Right ventricle myocardium superior (tissue), 1 donor: ENCODE measurements around the gene PPFIBP2. TPM values are rescaled to one million over a fixed set of nuclear protein-coding genes. Genes with fewer than 3 reads are reported as not detected.

Source experiments
- ATAC-seq: fragments of 200-7000 bp; cut with Tn5 transposase; one replicate; pipeline ENCODE4 v1.9.1; 2020; ENCODE audit warnings: mild to moderate bottlenecking; ENCODE audit not compliant: poor library complexity
- DNase-seq: peaks from one replicate; pipeline ENCODE4 v3.0.0-alpha.2; 2020
- intact Hi-C: fragments of 100-400 bp; cut with DNase I; formaldehyde crosslinking; loops from one replicate; pipeline ENCODE4 v1.11.2; 2022
- total RNA-seq: library from RNA; stranded (reverse); fragmentation: NEBNext Ultra II Directional; extraction: Animal tissue kit (Norgen Biotek cat#: 25700); gene quantifications from one replicate; pipeline ENCODE4 v1.2.1, GENCODE V29; 2021
- donor health status: DM: no; HTN: yes; CAD: no; lungs with severe emphysema.

PPFIBP2 gene
- total RNA-seq, 1 donor from 2014 or later = 26.5 TPM

- ATAC-seq = no peak
- DNase-seq = no peak
- intact Hi-C loops = no loop called here
Observed at GRCh38 chr11:7583248-7583647, 69.4 kb downstream of the PPFIBP2 start.

GRCh38 chr11:7584910-7585309 lies 71.1 kb downstream of the PPFIBP2 start:
- intact Hi-C loops = no loop called here
- DNase-seq (no peak), ATAC-seq (no peak)

GRCh38 chr11:7585816-7586215 lies 72.0 kb downstream of the PPFIBP2 start:
- intact Hi-C loops = no loop called here

GRCh38 chr11:7586376-7586775 lies 72.6 kb downstream of the PPFIBP2 start:
- DNase-seq (no peak), ATAC-seq (no peak)
- intact Hi-C loops = no loop called here

More at GRCh38 chr11:7585816-7586215, 72.0 kb downstream of the PPFIBP2 start:
- no peak for ATAC-seq
- DNase-seq = no peak

GRCh38 chr11:7587712-7588111 lies 73.9 kb downstream of the PPFIBP2 start:
- ATAC-seq (no peak), DNase-seq (no peak)
- intact Hi-C loops = no loop called here

- intact Hi-C loops = no loop called here
- ATAC-seq = no peak
- no peak for DNase-seq
Observed at GRCh38 chr11:7589861-7590260, 76.1 kb downstream of the PPFIBP2 start.

GRCh38 chr11:7590529-7590928 lies 76.7 kb downstream of the PPFIBP2 start:
- ATAC-seq (peak; percentile 55), DNase-seq (no peak)
- intact Hi-C loops = no loop called here

GRCh38 chr11:7591107-7591894 lies 77.5 kb downstream of the PPFIBP2 start:
- ATAC-seq (no peak), DNase-seq (no peak)
- intact Hi-C loops = no loop called here

GRCh38 chr11:7591987-7592386 lies 78.2 kb downstream of the PPFIBP2 start:
- peak; percentile 30 for ATAC-seq
- DNase-seq = no peak
- intact Hi-C loops = no loop called here

GRCh38 chr11:7592711-7593110 lies 78.9 kb downstream of the PPFIBP2 start:
- DNase-seq (peak; percentile 64), ATAC-seq (peak; percentile 89)
- intact Hi-C loops = no loop called here

- no peak for ATAC-seq
- DNase-seq = no peak
- intact Hi-C loops = no loop called here
Observed at GRCh38 chr11:7593481-7593880, 79.7 kb downstream of the PPFIBP2 start.

GRCh38 chr11:7595016-7595866 lies 81.4 kb downstream of the PPFIBP2 start:
- ATAC-seq (peak; percentile 53), DNase-seq (no peak)
- intact Hi-C loops = no loop called here

- no peak for ATAC-seq
Observed at GRCh38 chr11:7595951-7596350, 82.2 kb downstream of the PPFIBP2 start.

GRCh38 chr11:7596975-7597391 lies 83.2 kb downstream of the PPFIBP2 start:
- ATAC-seq = no peak
- intact Hi-C loops = no loop called here

More at GRCh38 chr11:7595951-7596350, 82.2 kb downstream of the PPFIBP2 start:
- no peak for DNase-seq
- intact Hi-C loops = no loop called here

GRCh38 chr11:7597620-7598019 lies 83.8 kb downstream of the PPFIBP2 start:
- no peak for ATAC-seq
- DNase-seq = no peak
- intact Hi-C loops = no loop called here

More at GRCh38 chr11:7596975-7597391, 83.2 kb downstream of the PPFIBP2 start:
- no peak for DNase-seq

GRCh38 chr11:7599209-7599608 lies 85.4 kb downstream of the PPFIBP2 start:
- intact Hi-C loops = no loop called here
- ATAC-seq = no peak
- no peak for DNase-seq

GRCh38 chr11:7600205-7600775 lies 86.5 kb downstream of the PPFIBP2 start:
- DNase-seq = no peak
- intact Hi-C loops = no loop called here
- ATAC-seq = peak; percentile 45

GRCh38 chr11:7603031-7603781 lies 89.4 kb downstream of the PPFIBP2 start:
- no peak for DNase-seq
- intact Hi-C loops = no loop called here
- ATAC-seq = no peak
